NT2/D1 (cell line): Measurements from ENCODE around the gene MRM3.

Source experiments
- SUZ12 ChIP-seq: IDR thresholded peaks from 2 replicates; pipeline ENCODE4 v1.6.1; 2011; ENCODE audit not compliant: insufficient read length, insufficient read depth; ENCODE audit errors: extremely low read depth
- YY1 ChIP-seq: IDR thresholded peaks from 2 replicates; pipeline ENCODE4 v1.6.1; 2011; ENCODE audit not compliant: insufficient read length, insufficient read depth
- ZNF274 ChIP-seq: IDR thresholded peaks from 2 replicates; pipeline ENCODE4 v1.6.1; 2011; ENCODE audit warnings: mild to moderate bottlenecking, low read depth, low read length

GRCh38 chr17:830381-830780 lies 48.2 kb downstream of the MRM3 start:
- TF ChIP-seq SUZ12 (no peak), YY1 (no peak), ZNF274 (no peak)
